ENCODE measurements around the gene PADI4.
"Not testable (repeated sequence)": the region's sequence is repeated elsewhere in the genome, so short reads cannot be mapped to it uniquely, and the experiment has no call there.

PADI4 gene

GRCh38 chr1:17318262-17318661 is 10.3 kb downstream of the PADI4 start:
- DNase-seq (no peak), ATAC-seq (no peak)
- Mint-ChIP-seq H3K9me3 (peaks cover 0 to 10% of the 10 kb centered on the region in 2 donors), H3K4me1 (no peaks in the 10 kb centered on the region), H3K4me3 (no peak overlapping the region), H3K27ac (no peak overlapping the region), H3K27me3 (no peaks in the 10 kb centered on the region)

GRCh38 chr1:17319561-17320350 is 11.8 kb downstream of the PADI4 start:
- no peak overlapping the region for H3K4me3 Mint-ChIP-seq
- ATAC-seq (no peak), DNase-seq (no peak)
- H3K27ac Mint-ChIP-seq = no peak overlapping the region
- H3K9me3 Mint-ChIP-seq = peaks cover 0 to 10% of the 10 kb centered on the region in 2 donors
- H3K27me3 Mint-ChIP-seq = no peaks in the 10 kb centered on the region
- H3K4me1 Mint-ChIP-seq = no peaks in the 10 kb centered on the region

- H3K27me3 Mint-ChIP-seq, H3K4me3 Mint-ChIP-seq, H3K27ac Mint-ChIP-seq, DNase-seq, H3K4me1 Mint-ChIP-seq, H3K9me3 Mint-ChIP-seq, ATAC-seq: not testable (repeated sequence)
Measured at GRCh38 chr1:17321857-17322390, 13.9 kb downstream of the PADI4 start.

- Mint-ChIP-seq H3K27ac (no peak overlapping the region), H3K4me1 (no peaks in the 10 kb centered on the region), H3K4me3 (no peak overlapping the region), H3K27me3 (peaks cover 40% of the 10 kb centered on the region), H3K9me3 (peaks cover 0 to 12% of the 10 kb centered on the region in 2 donors)
- no peak for DNase-seq
- ATAC-seq = no peak
Measured at GRCh38 chr1:17328855-17329254, 20.9 kb downstream of the PADI4 start.

GRCh38 chr1:17329610-17330009 is 21.6 kb downstream of the PADI4 start:
- Mint-ChIP-seq H3K4me3 (no peak overlapping the region), H3K27me3 (peaks cover 41% of the 10 kb centered on the region), H3K4me1 (no peaks in the 10 kb centered on the region), H3K9me3 (peaks cover 0 to 12% of the 10 kb centered on the region in 2 donors), H3K27ac (peak overlapping the region in 1 of 2 donors; percentile 64)
- ATAC-seq (no peak), DNase-seq (no peak)

GRCh38 chr1:17330856-17331255 is 22.9 kb downstream of the PADI4 start:
- Mint-ChIP-seq H3K4me1 (peaks cover 1% of the 10 kb centered on the region), H3K4me3 (no peak overlapping the region), H3K27me3 (peaks cover 37% of the 10 kb centered on the region), H3K9me3 (peaks cover 0 to 12% of the 10 kb centered on the region in 2 donors), H3K27ac (no peak overlapping the region)
- ATAC-seq (no peak), DNase-seq (no peak)

GRCh38 chr1:17333081-17333480 is 25.1 kb downstream of the PADI4 start:
- Mint-ChIP-seq H3K27me3 (peaks cover 34% of the 10 kb centered on the region), H3K27ac (no peak overlapping the region), H3K4me1 (peaks cover 9% of the 10 kb centered on the region), H3K9me3 (peaks cover 0 to 12% of the 10 kb centered on the region in 2 donors), H3K4me3 (no peak overlapping the region)
- no peak for ATAC-seq
- DNase-seq = no peak

GRCh38 chr1:17335821-17336710 is 28.1 kb downstream of the PADI4 start:
- peaks cover 9% of the 10 kb centered on the region for H3K4me1 Mint-ChIP-seq
- H3K27ac Mint-ChIP-seq = no peak overlapping the region
- peak; percentile 78 for ATAC-seq
- peaks cover 0 to 12% of the 10 kb centered on the region in 2 donors for H3K9me3 Mint-ChIP-seq
- DNase-seq = peak; percentile 63 to 65
- H3K27me3 Mint-ChIP-seq = peaks cover 18% of the 10 kb centered on the region
- H3K4me3 Mint-ChIP-seq = no peak overlapping the region

GRCh38 chr1:17338706-17339493 is 30.9 kb downstream of the PADI4 start:
- Mint-ChIP-seq H3K27ac (peak overlapping the region in 1 of 2 donors; percentile 84), H3K4me3 (no peak overlapping the region), H3K4me1 (peaks cover 9% of the 10 kb centered on the region), H3K27me3 (peaks cover 6% of the 10 kb centered on the region), H3K9me3 (peaks cover 0 to 4% of the 10 kb centered on the region in 2 donors)
- DNase-seq (no peak), ATAC-seq (no peak)

GRCh38 chr1:17339521-17339920 is 31.5 kb downstream of the PADI4 start:
- no peak for DNase-seq
- Mint-ChIP-seq H3K9me3 (peaks cover 0 to 7% of the 10 kb centered on the region in 2 donors), H3K4me3 (no peak overlapping the region), H3K27me3 (peaks cover 5% of the 10 kb centered on the region), H3K4me1 (peaks cover 9% of the 10 kb centered on the region), H3K27ac (peak overlapping the region in 1 of 2 donors; percentile 84)
- ATAC-seq = no peak

GRCh38 chr1:17340358-17340757 is 32.4 kb downstream of the PADI4 start:
- peak overlapping the region in 1 of 2 donors; percentile 3 for H3K27ac Mint-ChIP-seq
- no peak for ATAC-seq

GRCh38 chr1:17342014-17342441 is 34.0 kb downstream of the PADI4 start:
- no peak overlapping the region for H3K4me3 Mint-ChIP-seq
- H3K9me3 Mint-ChIP-seq = peaks cover 0 to 7% of the 10 kb centered on the region in 2 donors
- H3K4me1 Mint-ChIP-seq = no peaks in the 10 kb centered on the region
- ATAC-seq = no peak
- DNase-seq = no peak
- H3K27me3 Mint-ChIP-seq = peaks cover 5% of the 10 kb centered on the region
- H3K27ac Mint-ChIP-seq = no peak overlapping the region

More at GRCh38 chr1:17340358-17340757, 32.4 kb downstream of the PADI4 start:
- peaks cover 0 to 7% of the 10 kb centered on the region in 2 donors for H3K9me3 Mint-ChIP-seq
- DNase-seq = no peak
- no peak overlapping the region for H3K4me3 Mint-ChIP-seq
- H3K27me3 Mint-ChIP-seq = peaks cover 5% of the 10 kb centered on the region
- peaks cover 9% of the 10 kb centered on the region for H3K4me1 Mint-ChIP-seq

- not testable (repeated sequence) for H3K9me3 Mint-ChIP-seq, H3K27me3 Mint-ChIP-seq, DNase-seq, H3K4me3 Mint-ChIP-seq, H3K4me1 Mint-ChIP-seq, H3K27ac Mint-ChIP-seq, ATAC-seq
Measured at GRCh38 chr1:17345506-17345905, 37.5 kb downstream of the PADI4 start.

- peaks cover 7% of the 10 kb centered on the region for H3K4me1 Mint-ChIP-seq
- DNase-seq (no peak), ATAC-seq (no peak)
- no peak overlapping the region for H3K4me3 Mint-ChIP-seq
- H3K9me3 Mint-ChIP-seq = peaks cover 0 to 7% of the 10 kb centered on the region in 2 donors
- no peak overlapping the region for H3K27ac Mint-ChIP-seq
- H3K27me3 Mint-ChIP-seq = peaks cover 5% of the 10 kb centered on the region
Measured at GRCh38 chr1:17346046-17346789, 38.2 kb downstream of the PADI4 start.

Data from stimulated activated naive CD8-positive, alpha-beta T cell treated with anti-CD3 and anti-CD28 coated beads, Interleukin-15, amount 100 ng/mL, for 72 hours (primary cell).